ENCODE measurements around the gene SRPRA. TPM values are rescaled to one million over a fixed set of nuclear protein-coding genes. Genes with fewer than 3 reads are reported as not detected.
A peak's percentile ranks its signal among the peaks of the same experiment; 100 is the strongest.

SRPRA gene
- total and polyA plus RNA-seq, 9 donors, result 45.3 to 115 (median 86.0) TPM

DNA sequence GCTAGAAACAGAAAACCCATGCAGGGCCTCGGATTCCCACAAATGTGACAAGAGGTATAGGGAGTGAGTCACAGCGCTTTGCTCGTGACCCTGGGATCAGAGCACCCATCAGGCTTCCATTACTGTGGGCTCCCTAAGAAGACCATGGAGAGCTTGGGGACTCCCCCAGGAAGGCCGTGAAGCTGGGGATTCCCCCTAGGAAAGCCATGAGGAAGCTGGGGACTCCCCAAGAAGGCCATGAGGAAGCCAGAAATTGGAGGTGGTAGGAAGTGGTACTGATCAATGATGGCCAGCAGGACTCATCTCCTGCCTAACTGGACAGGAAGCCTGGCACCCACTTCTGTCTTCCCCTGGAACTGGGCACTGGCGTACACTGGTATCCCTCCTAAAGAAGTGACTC lies 25.0 kb upstream of the SRPRA start:
- 77 to 93% (median 85%) methylated on average over 5 of the region's 5 CpGs for WGBS, 3 donors
- no peak for DNase-seq
- Histone ChIP-seq H3K4me3 (no peak overlapping the region), H3K36me3 (no peaks in the 10 kb centered on the region), H3K9me3 (no peaks in the 10 kb centered on the region), H3K27me3 (no peaks in the 10 kb centered on the region), H3K4me1 (ENCODE audit: insufficient read depth) (no peaks in the 10 kb centered on the region), H3K27ac (peak overlapping the region in 1 of 2 donors; percentile 20)
- intact Hi-C loops (cut with DNase I), result no loop called here
- TF ChIP-seq EP300 (IDR thresholded peaks at IDR 0.05) (no peak), POLR2A (IDR thresholded peaks at IDR 0.05) (no peak)
- TF ChIP-seq, protein P1, sequence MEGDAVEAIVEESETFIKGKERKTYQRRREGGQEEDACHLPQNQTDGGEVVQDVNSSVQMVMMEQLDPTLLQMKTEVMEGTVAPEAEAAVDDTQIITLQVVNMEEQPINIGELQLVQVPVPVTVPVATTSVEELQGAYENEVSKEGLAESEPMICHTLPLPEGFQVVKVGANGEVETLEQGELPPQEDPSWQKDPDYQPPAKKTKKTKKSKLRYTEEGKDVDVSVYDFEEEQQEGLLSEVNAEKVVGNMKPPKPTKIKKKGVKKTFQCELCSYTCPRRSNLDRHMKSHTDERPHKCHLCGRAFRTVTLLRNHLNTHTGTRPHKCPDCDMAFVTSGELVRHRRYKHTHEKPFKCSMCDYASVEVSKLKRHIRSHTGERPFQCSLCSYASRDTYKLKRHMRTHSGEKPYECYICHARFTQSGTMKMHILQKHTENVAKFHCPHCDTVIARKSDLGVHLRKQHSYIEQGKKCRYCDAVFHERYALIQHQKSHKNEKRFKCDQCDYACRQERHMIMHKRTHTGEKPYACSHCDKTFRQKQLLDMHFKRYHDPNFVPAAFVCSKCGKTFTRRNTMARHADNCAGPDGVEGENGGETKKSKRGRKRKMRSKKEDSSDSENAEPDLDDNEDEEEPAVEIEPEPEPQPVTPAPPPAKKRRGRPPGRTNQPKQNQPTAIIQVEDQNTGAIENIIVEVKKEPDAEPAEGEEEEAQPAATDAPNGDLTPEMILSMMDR (IDR thresholded peaks at IDR 0.05), result no peak

GRCh38 chr11:126290887-126291286 lies 22.2 kb upstream of the SRPRA start:
- Histone ChIP-seq H3K36me3 (no peaks in the 10 kb centered on the region), H3K27ac (no peak overlapping the region), H3K4me1 (ENCODE audit: insufficient read depth) (no peaks in the 10 kb centered on the region), H3K27me3 (no peaks in the 10 kb centered on the region), H3K9me3 (no peaks in the 10 kb centered on the region), H3K4me3 (no peak overlapping the region)
- TF ChIP-seq EP300 (IDR thresholded peaks at IDR 0.05) (no peak), POLR2A (IDR thresholded peaks at IDR 0.05) (no peak)
- TF ChIP-seq, protein P1 (IDR thresholded peaks at IDR 0.05), result no peak
- WGBS, 3 donors, result 64 to 77% (median 72%) methylated on average over 12 of the region's 12 CpGs
- DNase-seq, result peak in 1 of 5 donors; percentile 31
- intact Hi-C loops (cut with DNase I), result no loop called here

GRCh38 chr11:126288237-126288636 lies 19.5 kb upstream of the SRPRA start:
- H3K4me3 ChIP-seq, result no peak overlapping the region
- no peak for DNase-seq
- TF ChIP-seq, protein P1 (IDR thresholded peaks at IDR 0.05), result no peak
- TF ChIP-seq POLR2A (IDR thresholded peaks at IDR 0.05) (no peak), EP300 (IDR thresholded peaks at IDR 0.05) (no peak)
- H3K27me3 ChIP-seq, result no peaks in the 10 kb centered on the region
- intact Hi-C loops (cut with DNase I), result no loop called here
- no peaks in the 10 kb centered on the region for H3K36me3 ChIP-seq
- H3K9me3 ChIP-seq, result no peaks in the 10 kb centered on the region
- H3K27ac ChIP-seq, result no peak overlapping the region
- H3K4me1 ChIP-seq (ENCODE audit: insufficient read depth), result peaks cover 4% of the 10 kb centered on the region
- WGBS, 3 donors, result 87 to 88% (median 87%) methylated on average over 6 of the region's 6 CpGs

- peak; percentile 69 to 84 (median 75) for DNase-seq
- WGBS, 3 donors, result 26 to 37% (median 28%) methylated on average over 6 of the region's 6 CpGs
- Histone ChIP-seq H3K27ac (no peak overlapping the region), H3K4me3 (no peak overlapping the region), H3K9me3 (no peaks in the 10 kb centered on the region), H3K36me3 (no peaks in the 10 kb centered on the region), H3K27me3 (no peaks in the 10 kb centered on the region), H3K4me1 (ENCODE audit: insufficient read depth) (peaks cover 4% of the 10 kb centered on the region)
- intact Hi-C loops (cut with DNase I), result loop anchor here in 1 of 4 donors (5.0 kb wide), 1 partner anchor 73 kb away; the partner anchor contains the start of genes FAM118B and RPUSD4
- TF ChIP-seq, protein P1 (IDR thresholded peaks at IDR 0.05), result no peak
- TF ChIP-seq EP300 (IDR thresholded peaks at IDR 0.05), result no peak
- no peak for TF ChIP-seq POLR2A (IDR thresholded peaks at IDR 0.05)
Measured at GRCh38 chr11:126284829-126285228, 16.1 kb upstream of the SRPRA start.
